Smooth muscle cell of the brain vasculature (primary cell): ENCODE results near the gene BRF1.
A peak's percentile ranks its signal among the peaks of the same experiment; 100 is the strongest.
"Not testable (repeated sequence)": the region's sequence is repeated elsewhere in the genome, so short reads cannot be mapped to it uniquely, and the experiment has no call there.

ENCODE experiments used
- DNase-seq: peaks from one replicate; pipeline ENCODE4 v3.0.0-alpha.2; 2012; ENCODE audit warnings: low read depth, low spot score

Gene BRF1, protein sequence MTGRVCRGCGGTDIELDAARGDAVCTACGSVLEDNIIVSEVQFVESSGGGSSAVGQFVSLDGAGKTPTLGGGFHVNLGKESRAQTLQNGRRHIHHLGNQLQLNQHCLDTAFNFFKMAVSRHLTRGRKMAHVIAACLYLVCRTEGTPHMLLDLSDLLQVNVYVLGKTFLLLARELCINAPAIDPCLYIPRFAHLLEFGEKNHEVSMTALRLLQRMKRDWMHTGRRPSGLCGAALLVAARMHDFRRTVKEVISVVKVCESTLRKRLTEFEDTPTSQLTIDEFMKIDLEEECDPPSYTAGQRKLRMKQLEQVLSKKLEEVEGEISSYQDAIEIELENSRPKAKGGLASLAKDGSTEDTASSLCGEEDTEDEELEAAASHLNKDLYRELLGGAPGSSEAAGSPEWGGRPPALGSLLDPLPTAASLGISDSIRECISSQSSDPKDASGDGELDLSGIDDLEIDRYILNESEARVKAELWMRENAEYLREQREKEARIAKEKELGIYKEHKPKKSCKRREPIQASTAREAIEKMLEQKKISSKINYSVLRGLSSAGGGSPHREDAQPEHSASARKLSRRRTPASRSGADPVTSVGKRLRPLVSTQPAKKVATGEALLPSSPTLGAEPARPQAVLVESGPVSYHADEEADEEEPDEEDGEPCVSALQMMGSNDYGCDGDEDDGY

DNA sequence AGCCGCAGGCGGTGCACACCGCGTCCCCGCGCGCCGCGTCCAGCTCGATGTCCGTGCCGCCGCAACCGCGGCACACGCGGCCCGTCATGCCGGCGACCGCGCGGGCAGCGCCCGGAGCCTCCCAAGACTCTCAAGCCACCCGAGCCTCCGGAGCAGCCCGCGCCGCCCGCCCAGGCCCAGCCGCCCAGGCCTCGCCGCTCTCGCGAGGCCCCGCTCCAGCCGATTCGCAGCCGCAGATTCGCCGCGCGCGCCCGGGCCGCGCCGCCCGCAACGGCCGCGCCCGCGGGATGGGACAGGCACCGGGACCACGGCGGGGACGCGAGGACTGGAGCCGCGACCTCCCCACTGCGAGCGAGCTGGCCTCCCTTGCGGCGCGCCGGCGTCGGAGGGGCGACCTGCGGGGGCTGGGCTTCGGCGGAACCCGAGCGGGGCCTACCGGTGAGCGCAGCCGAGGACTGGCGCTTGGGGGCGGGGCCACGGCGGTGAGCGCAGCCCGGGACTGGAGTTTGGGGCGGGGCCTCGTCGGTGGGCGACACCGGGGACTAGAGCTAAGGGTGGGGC lies at the start of gene BRF1:
TSS of gene BRF1 (minus strand) at position 460 of the 561 bp plus-strand sequence. CDS start at position 88, 372 bp downstream.
- DNase-seq = peak; percentile 67

DNA sequence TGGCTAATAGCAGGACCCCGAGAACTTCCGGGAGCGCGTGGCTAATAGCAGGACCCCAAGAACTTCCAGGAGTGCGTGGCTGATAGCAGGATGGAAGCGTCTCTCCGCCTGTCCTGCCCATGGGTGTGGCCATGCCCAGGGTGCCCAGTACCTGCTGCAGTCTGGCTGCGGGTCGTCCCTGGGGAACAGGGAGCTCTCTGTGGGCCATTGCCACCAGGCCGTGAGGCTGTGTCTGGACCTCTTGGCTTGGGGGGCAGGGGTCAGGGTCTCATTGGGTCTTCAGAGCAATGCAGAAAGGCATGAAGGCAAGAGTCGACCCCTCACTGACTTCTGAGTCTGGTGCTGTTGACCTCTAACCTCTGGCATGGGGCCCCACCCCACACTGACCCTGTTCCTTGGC lies 49.2 kb upstream of the BRF1 start:
- no peak for DNase-seq

DNA sequence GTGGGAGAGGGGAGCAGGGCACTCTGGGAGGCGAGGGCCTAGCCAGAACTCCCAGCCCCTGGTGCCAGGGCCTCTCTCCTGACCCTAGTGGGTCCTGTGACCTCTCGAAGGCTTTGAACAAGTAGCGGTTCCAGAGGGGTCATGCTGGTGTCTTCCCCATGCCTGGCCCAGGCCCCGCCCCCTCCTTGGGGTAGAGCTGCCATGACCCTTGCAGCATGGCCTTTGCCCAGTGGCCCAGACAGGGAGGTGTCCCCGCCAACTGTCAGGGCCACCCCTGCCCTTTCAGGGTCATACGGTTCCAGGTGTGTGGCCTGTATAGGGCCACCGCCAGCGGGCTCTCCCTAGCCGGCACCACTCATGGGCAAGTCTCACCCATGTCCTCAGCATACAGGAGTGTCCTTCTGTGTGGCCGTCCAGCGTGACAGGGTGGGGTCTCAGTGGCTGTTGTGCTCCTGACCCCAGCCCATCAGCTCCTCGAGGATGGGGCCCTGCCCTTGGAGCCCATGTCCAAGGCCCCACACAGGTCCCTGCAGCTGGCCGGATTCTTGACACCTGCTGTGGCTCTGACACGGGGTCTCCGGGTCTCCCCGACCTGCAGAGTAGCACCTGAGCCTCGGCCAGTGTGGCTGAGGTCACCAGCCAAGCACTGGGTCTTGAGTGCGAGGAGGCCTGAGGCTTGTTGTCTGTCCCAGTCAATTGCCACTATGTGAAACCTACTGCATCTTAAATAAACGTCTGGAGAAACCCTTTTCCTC lies 48.3 kb upstream of the BRF1 start:
- no peak for DNase-seq

DNA sequence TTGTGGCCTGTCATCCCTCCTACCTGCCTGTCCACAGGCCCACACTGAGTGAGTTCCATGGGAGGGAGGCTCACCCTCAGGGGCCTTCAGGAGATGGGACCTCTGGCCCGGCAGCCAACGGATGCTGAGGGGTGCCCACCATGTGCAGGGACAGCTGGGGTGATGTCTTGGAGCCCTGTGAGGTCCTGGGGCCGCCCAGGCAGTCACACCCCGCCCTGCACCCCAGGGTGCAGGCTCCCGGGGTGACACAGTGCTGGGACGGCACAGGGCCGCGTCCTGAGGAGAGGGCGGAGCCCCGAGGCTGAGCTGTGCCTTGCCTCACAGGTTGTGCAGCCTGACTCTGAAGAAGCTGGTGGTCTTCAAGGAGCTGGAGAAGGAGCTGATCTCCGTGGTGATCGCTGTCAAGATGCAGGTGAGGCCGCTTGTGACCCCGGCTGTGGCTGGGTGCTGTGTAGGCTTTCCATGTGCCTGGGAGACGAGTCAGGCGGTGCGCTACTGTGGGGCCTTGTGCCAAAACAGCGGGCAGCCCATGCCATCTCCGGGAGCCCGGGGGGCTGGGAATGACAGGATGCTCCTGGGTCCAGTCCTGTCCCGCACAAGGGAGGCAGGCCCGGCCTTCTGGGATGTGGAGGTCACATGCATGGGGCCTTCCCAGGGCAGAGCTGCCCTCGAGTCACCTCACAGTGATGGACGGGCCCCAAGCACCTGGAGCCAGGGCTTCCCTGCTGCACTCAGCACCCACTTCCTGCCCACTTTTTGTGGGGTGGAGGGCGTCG lies 47.6 kb upstream of the BRF1 start:
- no peak for DNase-seq

DNA sequence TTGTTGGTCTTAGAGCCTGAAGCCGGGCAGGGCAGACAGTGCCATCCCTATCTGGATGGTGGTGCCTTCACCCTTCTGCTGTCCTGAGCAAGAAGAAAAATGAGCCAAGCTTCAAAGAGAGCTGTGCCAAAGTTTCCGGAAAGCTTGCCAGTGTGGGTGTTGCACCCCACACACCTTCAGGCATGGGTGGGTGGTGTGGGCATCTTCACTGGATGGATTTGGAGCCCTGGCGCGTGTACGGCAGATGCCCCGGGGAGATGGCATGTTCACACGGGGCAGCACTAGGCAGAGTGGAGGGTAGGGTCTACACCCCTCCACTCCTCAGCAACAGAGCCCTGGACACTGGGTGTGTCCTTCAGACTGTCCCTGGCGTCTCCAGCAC lies 46.8 kb upstream of the BRF1 start:
- DNase-seq = no peak

DNA sequence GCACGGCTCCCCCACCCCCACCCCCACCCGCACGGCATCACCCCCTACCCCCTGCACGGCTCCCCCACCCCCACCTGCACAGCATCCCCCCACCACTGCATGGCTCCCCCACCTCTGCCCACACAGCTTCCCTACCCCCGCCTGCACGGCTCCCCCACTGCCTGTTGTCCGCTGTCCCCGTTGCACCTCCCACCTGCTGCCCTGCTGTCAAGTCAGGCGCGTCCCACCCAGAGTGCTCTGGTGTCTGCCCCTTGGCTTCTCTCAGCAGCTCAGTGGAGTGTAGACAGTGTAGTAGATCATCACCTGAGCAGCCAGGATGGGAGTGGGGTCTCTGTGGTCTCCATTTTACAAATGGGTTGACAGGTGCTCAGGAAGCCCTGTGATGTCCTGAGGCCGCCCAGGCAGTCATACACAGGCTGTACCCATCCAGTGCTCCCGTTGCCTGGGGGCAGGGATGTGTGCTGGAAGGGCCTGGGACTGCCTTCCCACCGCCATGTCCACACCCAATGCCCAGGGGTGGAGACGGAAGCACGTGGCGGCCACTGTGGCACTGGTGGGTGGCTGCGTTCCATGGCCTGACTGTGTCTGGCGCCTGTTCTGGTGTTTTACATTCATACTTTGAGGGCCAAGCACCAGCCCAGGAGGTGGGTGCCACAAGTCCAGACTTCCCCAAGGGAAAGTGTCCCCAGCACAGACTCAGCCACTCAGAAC lies 46.2 kb upstream of the BRF1 start:
- DNase-seq = no peak

DNA sequence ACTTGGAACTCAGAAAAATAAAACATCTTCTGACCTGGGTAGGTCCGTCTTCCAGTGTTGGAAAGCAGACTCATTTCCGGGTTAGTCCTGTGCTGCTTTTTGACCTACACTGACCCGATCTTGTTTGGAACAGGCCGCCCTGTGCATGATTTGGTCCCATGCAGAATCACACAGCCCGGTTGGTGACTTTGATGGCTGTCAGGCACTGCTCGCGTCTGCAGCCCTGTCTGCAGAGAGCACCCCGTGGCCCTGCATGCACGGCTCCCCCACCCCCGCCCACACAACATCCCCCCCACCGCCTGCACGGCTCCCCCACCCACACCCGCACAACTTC lies 45.4 kb upstream of the BRF1 start:
- DNase-seq = no peak

DNA sequence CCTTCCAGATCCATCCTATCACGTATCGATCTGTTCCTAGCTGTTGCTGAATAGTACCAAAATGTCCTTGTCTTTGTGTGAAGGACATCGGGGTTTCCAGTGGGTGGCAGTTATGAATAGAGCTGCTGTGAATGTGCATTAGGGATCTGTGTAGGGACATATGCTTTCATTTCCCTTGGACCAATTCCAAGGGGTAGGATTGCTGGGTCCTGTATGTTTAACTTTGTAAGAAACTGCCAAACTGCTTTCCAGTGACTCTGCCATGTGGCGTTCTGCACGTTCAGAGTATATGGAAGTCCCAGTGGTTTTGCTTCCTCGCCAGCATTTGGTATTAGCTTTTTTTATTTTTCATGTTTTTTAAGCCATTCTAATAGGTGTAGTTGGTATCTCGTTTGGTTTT lies 42.4 kb upstream of the BRF1 start:
- no peak for DNase-seq

DNA sequence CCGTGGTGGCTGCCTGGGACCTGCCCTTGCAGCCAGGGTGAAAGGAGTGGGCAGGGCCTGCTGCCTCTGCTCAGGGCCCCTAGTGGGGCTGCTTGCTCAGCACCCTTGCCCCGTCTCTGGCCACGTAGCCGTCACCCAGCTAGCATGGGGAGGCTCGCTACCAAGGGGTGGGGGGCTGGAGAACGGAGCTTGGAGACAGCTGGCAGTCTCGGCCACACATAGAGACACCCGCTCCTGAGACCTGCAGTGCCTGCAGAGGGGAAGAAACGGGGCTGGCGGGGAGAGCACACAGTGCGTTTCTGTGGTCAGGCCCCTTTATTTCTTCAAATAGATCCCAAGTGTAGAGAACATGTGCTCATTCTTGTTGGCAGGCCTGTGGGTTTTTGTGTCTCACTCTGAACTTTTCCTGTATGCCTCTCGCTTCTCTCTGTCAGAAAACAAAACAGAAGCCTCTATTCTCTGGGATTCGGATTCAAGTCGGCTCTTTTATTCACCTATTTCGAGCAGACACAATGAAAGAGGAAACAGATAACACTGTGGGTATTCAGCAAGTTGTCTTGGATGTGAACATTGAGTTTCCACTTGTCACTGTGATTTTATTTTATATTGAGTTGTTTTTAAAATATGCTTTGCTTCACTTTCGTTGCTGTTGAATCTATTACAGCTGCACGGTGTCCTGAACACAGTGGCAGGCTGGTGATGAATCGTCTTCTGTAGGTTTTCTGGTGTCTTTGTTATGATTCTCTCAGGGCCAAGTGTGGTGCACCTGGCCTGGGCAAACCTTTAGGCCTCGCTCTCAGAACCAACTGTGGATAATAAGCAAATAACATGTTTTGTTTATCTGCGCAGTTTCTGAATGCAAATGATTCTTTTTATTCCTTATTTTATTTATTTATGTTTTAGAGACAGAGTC lies 40.3 kb upstream of the BRF1 start:
- no peak for DNase-seq

DNA sequence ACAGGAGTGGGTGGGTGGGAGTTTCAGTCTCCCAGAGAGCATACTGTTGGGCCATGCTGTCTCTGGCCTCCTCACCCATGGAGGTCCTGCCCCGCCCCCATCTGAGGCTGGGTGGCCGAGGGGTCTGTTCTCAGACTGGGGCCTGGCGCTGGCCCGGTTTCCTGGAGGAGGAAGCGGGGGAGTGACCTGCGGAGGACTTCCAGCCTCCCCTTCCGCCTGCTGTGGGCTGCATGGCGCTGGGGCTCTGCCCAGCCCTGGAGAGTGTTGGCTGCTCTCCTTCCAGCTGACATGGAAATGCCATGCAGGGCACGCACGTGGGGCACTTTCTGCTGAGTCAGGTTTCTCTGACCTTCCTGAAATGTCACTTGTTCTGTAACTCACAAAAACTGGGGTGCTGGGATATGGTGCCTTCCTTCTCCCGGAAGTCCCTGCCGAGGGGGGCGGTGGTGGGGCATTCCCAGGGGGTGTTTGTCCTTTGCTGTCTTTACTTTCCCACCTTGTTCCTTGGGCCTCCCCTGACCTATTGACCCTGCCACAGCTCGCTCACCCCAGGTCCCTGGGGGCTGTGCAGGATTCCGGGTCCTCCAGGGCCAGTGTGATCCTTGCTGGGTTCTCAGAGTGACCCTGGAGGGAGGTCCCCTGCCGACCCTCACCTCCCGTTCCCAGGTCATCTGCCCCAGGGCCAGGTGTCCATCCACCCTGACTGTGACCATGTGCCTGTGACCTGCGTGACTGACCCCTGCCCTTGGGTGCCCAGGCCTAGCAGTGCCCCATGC lies 37.4 kb upstream of the BRF1 start:
- no peak for DNase-seq

DNA sequence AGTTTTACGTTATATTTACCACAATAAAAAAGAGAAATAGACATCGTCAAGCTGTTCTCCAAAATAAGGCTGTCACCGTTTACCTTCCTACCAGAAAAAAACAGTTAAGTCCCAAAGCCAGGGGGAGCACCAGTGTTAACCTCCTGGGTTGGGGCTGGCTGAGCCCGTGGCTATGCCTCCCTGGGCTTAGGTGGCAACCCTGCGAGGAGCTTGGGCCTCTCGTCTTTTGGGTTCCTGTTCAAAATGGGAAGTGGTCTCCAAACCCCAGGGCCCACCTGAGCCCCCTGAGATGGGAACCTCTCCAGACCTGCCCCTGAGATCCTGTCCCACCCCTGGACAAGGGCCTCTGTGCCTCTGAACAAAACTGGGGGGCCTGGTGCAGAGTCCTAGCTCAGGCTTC lies 36.6 kb upstream of the BRF1 start:
- DNase-seq = no peak

DNA sequence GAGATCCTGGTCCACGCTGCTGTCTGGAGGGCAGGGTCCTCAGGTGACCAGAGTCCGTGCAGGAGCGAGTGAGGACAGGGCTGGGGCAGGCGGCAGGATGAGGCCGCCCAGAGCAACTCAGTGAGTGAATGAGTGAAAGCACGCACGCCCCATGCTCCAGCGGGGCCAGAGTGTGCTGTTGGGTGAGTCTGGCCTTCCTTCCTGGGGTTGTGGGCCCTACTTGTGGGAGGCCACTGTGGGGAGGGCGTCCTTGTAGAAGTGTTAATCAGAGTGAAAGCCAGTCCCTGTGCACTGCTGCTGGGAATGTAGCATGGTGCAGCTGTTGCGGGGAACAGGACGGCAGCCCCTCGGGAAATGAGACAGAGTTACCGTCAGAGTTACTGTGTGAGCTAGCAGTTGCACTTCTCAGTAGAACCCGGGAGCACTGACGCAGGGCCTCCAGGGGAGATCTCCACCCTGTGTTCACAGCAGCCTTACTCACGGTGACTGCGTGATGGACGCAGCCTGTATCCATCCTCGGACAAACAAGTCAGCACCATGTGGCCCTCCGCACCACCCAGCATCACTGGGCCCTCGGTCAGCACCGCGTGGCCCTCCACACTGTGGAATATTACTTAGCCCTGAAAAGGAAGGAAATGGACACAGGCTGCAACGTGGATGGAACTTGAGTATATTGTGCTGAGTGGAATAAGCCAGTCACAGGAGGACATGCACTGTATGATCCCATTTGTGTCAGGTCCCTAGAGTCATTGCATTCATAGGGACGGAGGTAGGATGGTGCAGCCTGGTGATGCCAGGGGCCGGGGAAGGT lies 35.9 kb upstream of the BRF1 start:
- DNase-seq = no peak

DNA sequence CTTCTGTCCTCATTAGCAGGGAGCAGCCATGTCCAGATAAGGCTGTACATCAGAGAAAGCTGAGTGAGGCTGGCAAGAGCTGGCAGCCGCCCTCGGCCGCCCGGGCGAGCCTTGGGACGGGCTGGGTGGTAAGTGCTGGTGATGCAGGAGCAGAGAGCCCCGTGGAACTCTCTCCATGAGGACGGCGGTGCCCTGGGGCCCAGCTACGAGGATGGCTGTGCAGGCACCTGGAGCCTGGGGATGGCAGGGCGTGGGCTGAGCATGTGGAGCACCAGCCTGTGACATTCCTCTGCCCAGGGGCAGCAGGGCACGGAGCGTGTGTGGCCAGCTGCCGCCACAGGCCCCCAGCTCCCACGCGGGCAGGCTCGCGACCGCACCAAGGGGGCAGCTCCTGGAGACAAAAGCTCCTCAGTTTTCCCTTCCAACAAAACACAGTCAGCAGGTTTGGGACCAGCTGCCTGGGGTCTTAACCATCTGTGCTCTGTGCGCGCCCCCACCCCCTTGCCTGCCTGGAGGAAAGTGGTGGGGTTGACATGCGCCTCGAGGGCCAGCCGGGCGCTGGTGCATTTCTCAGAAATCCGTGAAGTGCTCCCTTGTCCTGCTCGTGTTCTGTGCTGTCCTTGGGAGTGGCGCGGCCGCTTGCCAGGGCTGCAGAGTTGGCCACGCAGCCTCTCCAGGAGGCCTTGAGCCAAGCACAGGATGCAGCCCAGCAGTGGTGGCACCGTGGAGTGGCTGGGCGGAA lies 35.1 kb upstream of the BRF1 start:
- DNase-seq = no peak

DNA sequence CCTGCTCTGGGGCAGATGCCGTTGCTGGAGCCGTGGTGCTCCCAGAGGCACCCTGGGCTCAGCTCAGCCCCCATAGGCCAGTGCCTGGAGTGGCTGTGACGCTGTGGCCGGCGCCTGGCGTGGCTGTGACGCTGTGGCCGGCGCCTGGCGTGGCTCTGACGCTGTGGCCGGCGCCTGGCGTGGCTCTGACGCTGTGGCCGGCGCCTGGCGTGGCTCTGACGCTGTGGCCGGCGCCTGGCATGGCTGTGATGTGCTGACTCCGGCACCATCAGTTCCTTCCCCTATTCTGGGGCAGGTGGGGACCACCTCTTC lies 34.4 kb upstream of the BRF1 start:
- DNase-seq = not testable (repeated sequence)

DNA sequence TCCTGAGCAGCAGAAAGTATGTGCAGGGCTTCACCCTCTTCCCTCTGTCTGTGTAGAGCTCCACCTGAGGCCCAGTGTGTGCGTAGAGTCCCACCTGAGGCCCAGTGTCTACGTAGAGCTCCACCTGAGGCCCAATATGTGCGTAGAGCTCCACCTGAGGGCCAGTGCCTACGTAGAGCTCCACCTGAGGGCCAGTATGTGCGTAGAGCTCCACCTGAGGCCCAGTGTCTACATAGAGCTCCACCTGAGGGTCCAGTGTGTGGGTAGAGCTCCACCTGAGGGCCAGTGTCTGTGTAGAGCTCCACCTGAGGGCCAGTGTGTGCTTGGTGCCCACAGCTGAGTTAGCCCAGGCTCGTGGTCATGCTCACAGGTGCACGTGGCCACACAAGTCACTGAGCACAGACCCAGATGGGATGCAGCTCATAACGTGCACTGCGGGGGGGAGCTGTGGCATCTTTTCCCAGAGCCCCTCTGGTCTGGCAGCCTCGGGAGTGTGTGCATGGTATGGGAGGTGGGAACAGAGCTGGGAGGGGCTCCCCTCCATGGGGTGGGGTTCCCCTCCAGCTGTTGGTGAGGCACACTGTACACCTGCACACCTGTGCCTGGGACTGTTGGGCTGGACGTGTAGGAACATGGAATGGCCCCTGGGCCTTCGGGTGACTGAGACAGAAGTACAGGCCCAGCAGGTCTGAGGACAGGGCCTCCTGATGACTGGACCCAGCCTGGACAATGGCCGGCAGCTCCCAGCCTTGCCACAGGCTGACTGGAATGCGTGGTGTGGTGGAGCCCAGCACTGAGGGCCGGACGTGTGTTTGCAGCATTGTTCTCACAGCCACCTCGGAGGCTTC lies 33.8 kb upstream of the BRF1 start:
- no peak for DNase-seq

DNA sequence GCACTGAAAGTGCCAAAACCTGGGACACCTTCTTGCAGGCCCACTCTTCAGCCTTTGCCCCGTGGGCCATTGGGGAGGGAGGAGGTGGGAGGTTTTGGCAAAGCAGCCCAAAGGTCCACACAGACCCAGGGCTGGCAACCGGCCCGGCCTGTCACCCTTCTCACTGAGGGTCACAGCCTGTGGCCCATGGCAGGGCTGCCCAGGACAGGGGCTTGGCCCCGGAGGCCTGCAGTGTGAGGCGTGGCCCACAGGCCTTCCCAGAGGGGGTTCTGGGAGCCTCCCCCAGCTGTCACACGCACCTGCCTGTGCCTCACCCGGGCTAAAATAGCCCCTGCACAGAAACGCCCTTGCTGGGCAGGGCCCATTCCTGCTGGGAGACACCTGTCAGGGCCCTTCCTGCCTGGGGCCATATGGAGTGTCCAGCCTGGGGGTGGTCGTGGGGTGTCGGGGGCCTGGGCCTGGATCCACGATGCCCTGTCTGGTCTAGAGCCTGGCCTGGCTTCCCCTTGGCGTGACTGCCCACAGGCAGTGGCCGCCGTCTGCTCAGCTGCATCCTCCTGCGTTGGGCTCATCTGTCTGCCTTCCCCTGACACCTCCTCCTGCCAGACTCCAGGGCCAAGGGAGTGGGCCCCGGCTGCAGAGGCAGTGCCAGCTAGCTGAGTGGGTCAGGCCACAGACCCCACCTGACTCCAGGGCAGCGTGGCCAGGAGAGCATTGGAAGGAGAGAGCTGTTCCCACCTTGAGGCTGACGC lies 33.0 kb upstream of the BRF1 start:
- DNase-seq = no peak
